T47D (cell line): ENCODE data around the gene BTG4.

Experiments used
- DNase-seq, 2 experiments: peaks; one replicate each; pipeline versions ENCODE4 v3.0.0 to v3.0.0-alpha.2; 2011 to 2012; ENCODE audit warnings: low read depth in 1 of 2, low spot score in 1 of 2
- JUND ChIP-seq: IDR thresholded peaks from 2 replicates; pipeline ENCODE4 v1.6.1; 2012; ENCODE audit warnings: low read depth
- in situ Hi-C: cut with HindIII; loops from 2 replicates; pipeline ENCODE4 v1.10.0; 2016; ENCODE audit warnings: low sequenced_read_pairs, low pct_unique_long_range_greater_than_20kb

The BTG4 gene

GRCh38 chr11:111512296-111513239, at the start of gene BTG4:
Gene BTG4 (minus strand): TSS chr11:111512386. CDS start chr11:111498776, 13,610 bp downstream.
- in situ Hi-C loops = no loop called here
- no peak for TF ChIP-seq JUND
- DNase-seq = no peak

- in situ Hi-C loops = no loop called here
- no peak for DNase-seq
- no peak for TF ChIP-seq JUND
Measured at GRCh38 chr11:111561791-111562325, 49.7 kb upstream of the BTG4 start.

GRCh38 chr11:111561306-111561705, 49.1 kb upstream of the BTG4 start:
- no peak for TF ChIP-seq JUND
- in situ Hi-C loops = no loop called here
- no peak for DNase-seq

- no peak for TF ChIP-seq JUND
Measured at GRCh38 chr11:111560800-111561199, 48.6 kb upstream of the BTG4 start.

GRCh38 chr11:111559800-111560464, 47.7 kb upstream of the BTG4 start:
- in situ Hi-C loops = no loop called here
- TF ChIP-seq JUND = no peak
- DNase-seq = no peak

More at GRCh38 chr11:111560800-111561199, 48.6 kb upstream of the BTG4 start:
- DNase-seq = no peak
- in situ Hi-C loops = no loop called here

GRCh38 chr11:111557425-111558111, 45.4 kb upstream of the BTG4 start:
- in situ Hi-C loops = no loop called here
- no peak for DNase-seq
- no peak for TF ChIP-seq JUND

- DNase-seq = no peak
- in situ Hi-C loops = no loop called here
- no peak for TF ChIP-seq JUND
Measured at GRCh38 chr11:111555255-111555654, 43.1 kb upstream of the BTG4 start.

GRCh38 chr11:111554532-111554931, 42.3 kb upstream of the BTG4 start:
- TF ChIP-seq JUND = no peak
- in situ Hi-C loops = no loop called here
- DNase-seq = no peak

- in situ Hi-C loops = no loop called here
- DNase-seq = no peak
Measured at GRCh38 chr11:111550258-111550657, 38.1 kb upstream of the BTG4 start.

GRCh38 chr11:111549869-111550203, 37.6 kb upstream of the BTG4 start:
- TF ChIP-seq JUND = no peak
- in situ Hi-C loops = no loop called here
- no peak for DNase-seq

More at GRCh38 chr11:111550258-111550657, 38.1 kb upstream of the BTG4 start:
- TF ChIP-seq JUND = no peak

- in situ Hi-C loops = no loop called here
- no peak for DNase-seq
- TF ChIP-seq JUND = no peak
Measured at GRCh38 chr11:111549196-111549868, 37.1 kb upstream of the BTG4 start.

GRCh38 chr11:111548525-111548924, 36.3 kb upstream of the BTG4 start:
- DNase-seq = no peak
- TF ChIP-seq JUND = no peak
- in situ Hi-C loops = no loop called here
